GM23338 (cell line): Measurements from ENCODE around the gene HEMK1. TPM values are rescaled to one million over a fixed set of nuclear protein-coding genes. Genes with fewer than 3 reads are reported as not detected.

ENCODE experiments used
- CREB1 ChIP-seq: fragments of 250-450 bp; sonication (Bioruptor Pico); IDR thresholded peaks from 2 replicates; pipeline ENCODE4 v1.5.0; 2020; ENCODE audit warnings: low read depth, mild to moderate bottlenecking, moderate library complexity
- EZH2 ChIP-seq: fragments of 200-600 bp; sonication (generic); IDR thresholded peaks from one replicate; pipeline ENCODE4 v1.8.0; 2017; ENCODE audit warnings: antibody characterized with exemption, mild to moderate bottlenecking, low read depth; ENCODE audit not compliant: unreplicated experiment
- EZH2phosphoT487 ChIP-seq: fragments of 200-600 bp; sonication (generic); IDR thresholded peaks from one replicate; pipeline ENCODE4 v1.8.1; 2018; ENCODE audit warnings: antibody characterized with exemption; ENCODE audit not compliant: unreplicated experiment
- NANOG ChIP-seq: IDR thresholded peaks from 2 replicates; pipeline ENCODE4 v1.6.1; 2016; ENCODE audit warnings: antibody characterized with exemption, borderline replicate concordance
- POLR2AphosphoS5 ChIP-seq: IDR thresholded peaks from 2 replicates; pipeline ENCODE4 v1.6.1; 2016; ENCODE audit warnings: antibody characterized with exemption, low read depth
- STAT1 ChIP-seq: IDR thresholded peaks from one replicate; pipeline ENCODE4 v1.6.1; 2016; ENCODE audit warnings: antibody characterized with exemption; ENCODE audit not compliant: unreplicated experiment
- ZNF114 ChIP-seq: fragments of 250-450 bp; sonication (Bioruptor Pico); IDR thresholded peaks from 2 replicates; pipeline ENCODE4 v1.5.0; 2020; ENCODE audit warnings: mild to moderate bottlenecking, moderate library complexity
- ZNF331 ChIP-seq: fragments of 250-450 bp; sonication (Bioruptor Pico); IDR thresholded peaks from 2 replicates; pipeline ENCODE4 v1.5.0; 2020; ENCODE audit warnings: low read depth, mild to moderate bottlenecking, moderate library complexity
- polyA plus RNA-seq: library from polyadenylated mRNA; unstranded; fragments of >200 nt; fragmentation: Nextera tagmentation; extraction: Ambion mirVana; gene quantifications from 2 replicates; pipeline ENCODE4 v1.2.1, GENCODE V29; 2016
- total RNA-seq: library from RNA; depleted of rRNA; stranded (reverse); fragments of >200 nt; shearing (Covaris generic); gene quantifications from 2 replicates; pipeline ENCODE4 v1.2.3, GENCODE V29; 2014
- TF ChIP-seq, protein P1 (sequence below): fragments of 250-450 bp; sonication (Bioruptor Pico); IDR thresholded peaks from 2 replicates; pipeline ENCODE4 v1.5.0; 2020; ENCODE audit warnings: mild to moderate bottlenecking, moderate library complexity
- TF ChIP-seq, protein P2 (sequence below): IDR thresholded peaks from 2 replicates; pipeline ENCODE4 v1.6.1; 2016; ENCODE audit warnings: antibody characterized with exemption

HEMK1 gene
- total and polyA plus RNA-seq, 2 experiments from 2014 or later, result 5.6 to 10.1 TPM

DNA sequence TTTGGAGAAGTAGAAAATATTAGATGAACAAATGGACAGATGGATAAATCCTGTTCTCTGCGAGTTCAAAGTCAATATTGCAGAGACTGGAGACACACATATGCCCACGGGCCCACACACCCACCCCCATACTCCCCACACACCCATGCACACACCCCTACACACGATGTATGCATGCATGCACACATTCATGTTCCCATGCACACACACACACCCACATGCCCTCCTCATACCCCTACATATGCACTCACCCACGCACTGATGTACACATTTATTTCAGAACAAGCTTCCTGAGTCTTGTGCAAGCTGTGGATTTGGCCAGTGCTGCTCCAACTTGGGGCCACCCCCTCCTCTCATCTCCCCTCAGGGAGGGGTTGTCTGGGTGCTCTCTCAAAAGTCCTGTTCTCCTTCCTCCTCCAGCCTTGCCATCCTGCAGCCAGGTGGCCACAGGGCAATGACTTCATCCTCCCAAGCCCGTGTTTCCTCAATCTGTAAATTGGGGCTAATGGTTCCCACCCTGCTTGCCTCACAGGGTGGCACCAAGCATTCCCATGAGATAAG, 64.0 kb downstream of the HEMK1 start (continued):
- TF ChIP-seq, protein P1, sequence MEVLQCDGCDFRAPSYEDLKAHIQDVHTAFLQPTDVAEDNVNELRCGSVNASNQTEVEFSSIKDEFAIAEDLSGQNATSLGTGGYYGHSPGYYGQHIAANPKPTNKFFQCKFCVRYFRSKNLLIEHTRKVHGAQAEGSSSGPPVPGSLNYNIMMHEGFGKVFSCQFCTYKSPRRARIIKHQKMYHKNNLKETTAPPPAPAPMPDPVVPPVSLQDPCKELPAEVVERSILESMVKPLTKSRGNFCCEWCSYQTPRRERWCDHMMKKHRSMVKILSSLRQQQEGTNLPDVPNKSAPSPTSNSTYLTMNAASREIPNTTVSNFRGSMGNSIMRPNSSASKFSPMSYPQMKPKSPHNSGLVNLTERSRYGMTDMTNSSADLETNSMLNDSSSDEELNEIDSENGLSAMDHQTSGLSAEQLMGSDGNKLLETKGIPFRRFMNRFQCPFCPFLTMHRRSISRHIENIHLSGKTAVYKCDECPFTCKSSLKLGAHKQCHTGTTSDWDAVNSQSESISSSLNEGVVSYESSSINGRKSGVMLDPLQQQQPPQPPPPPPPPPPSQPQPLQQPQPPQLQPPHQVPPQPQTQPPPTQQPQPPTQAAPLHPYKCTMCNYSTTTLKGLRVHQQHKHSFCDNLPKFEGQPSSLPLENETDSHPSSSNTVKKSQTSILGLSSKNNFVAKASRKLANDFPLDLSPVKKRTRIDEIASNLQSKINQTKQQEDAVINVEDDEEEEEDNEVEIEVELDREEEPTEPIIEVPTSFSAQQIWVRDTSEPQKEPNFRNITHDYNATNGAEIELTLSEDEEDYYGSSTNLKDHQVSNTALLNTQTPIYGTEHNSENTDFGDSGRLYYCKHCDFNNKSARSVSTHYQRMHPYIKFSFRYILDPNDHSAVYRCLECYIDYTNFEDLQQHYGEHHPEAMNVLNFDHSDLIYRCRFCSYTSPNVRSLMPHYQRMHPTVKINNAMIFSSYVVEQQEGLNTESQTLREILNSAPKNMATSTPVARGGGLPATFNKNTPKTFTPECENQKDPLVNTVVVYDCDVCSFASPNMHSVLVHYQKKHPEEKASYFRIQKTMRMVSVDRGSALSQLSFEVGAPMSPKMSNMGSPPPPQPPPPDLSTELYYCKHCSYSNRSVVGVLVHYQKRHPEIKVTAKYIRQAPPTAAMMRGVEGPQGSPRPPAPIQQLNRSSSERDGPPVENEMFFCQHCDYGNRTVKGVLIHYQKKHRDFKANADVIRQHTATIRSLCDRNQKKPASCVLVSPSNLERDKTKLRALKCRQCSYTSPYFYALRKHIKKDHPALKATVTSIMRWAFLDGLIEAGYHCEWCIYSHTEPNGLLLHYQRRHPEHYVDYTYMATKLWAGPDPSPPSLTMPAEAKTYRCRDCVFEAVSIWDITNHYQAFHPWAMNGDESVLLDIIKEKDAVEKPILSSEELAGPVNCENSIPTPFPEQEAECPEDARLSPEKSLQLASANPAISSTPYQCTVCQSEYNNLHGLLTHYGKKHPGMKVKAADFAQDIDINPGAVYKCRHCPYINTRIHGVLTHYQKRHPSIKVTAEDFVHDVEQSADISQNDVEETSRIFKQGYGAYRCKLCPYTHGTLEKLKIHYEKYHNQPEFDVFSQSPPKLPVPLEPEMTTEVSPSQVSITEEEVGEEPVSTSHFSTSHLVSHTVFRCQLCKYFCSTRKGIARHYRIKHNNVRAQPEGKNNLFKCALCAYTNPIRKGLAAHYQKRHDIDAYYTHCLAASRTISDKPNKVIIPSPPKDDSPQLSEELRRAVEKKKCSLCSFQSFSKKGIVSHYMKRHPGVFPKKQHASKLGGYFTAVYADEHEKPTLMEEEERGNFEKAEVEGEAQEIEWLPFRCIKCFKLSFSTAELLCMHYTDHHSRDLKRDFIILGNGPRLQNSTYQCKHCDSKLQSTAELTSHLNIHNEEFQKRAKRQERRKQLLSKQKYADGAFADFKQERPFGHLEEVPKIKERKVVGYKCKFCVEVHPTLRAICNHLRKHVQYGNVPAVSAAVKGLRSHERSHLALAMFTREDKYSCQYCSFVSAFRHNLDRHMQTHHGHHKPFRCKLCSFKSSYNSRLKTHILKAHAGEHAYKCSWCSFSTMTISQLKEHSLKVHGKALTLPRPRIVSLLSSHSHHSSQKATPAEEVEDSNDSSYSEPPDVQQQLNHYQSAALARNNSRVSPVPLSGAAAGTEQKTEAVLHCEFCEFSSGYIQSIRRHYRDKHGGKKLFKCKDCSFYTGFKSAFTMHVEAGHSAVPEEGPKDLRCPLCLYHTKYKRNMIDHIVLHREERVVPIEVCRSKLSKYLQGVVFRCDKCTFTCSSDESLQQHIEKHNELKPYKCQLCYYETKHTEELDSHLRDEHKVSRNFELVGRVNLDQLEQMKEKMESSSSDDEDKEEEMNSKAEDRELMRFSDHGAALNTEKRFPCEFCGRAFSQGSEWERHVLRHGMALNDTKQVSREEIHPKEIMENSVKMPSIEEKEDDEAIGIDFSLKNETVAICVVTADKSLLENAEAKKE, result no peak
- TF ChIP-seq STAT1 (no peak), EZH2 (no peak), POLR2AphosphoS5 (no peak), ZNF331 (no peak), NANOG (no peak), ZNF114 (CRISPR knock-in tag) (no peak), CREB1 (CRISPR knock-in tag) (no peak), EZH2phosphoT487 (no peak)
- TF ChIP-seq, protein P2, sequence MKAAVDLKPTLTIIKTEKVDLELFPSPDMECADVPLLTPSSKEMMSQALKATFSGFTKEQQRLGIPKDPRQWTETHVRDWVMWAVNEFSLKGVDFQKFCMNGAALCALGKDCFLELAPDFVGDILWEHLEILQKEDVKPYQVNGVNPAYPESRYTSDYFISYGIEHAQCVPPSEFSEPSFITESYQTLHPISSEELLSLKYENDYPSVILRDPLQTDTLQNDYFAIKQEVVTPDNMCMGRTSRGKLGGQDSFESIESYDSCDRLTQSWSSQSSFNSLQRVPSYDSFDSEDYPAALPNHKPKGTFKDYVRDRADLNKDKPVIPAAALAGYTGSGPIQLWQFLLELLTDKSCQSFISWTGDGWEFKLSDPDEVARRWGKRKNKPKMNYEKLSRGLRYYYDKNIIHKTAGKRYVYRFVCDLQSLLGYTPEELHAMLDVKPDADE, result no peak
